Breast epithelium (tissue), 4 donors: ENCODE results near the gene OPRD1. TPM values are rescaled to one million over a fixed set of nuclear protein-coding genes. Genes with fewer than 3 reads are reported as not detected.
A peak's percentile ranks its signal among the peaks of the same experiment; 100 is the strongest.

Experiments used
- DNase-seq, 2 donors: peaks; one replicate each; pipeline ENCODE4 v3.0.0-alpha.2; 2019; ENCODE audit warnings: low spot score in 2 of 2
- H3K27ac ChIP-seq, 2 donors: fragments of 200-600 bp; sonication (generic) in 1 of 2; one replicate each; pipeline ENCODE4 v1.5.1; 2016 to 2019; ENCODE audit warnings: mild to moderate bottlenecking in 1 of 2
- H3K27me3 ChIP-seq, 2 donors: fragments of 200-600 bp; sonication (generic) in 1 of 2; one replicate each; pipeline versions ENCODE4 v1.5.1 to v1.6.0; 2017 to 2019; ENCODE audit warnings: control low read depth in 1 of 2, mild to moderate bottlenecking in 1 of 2
- H3K36me3 ChIP-seq: fragments of 200-600 bp; one replicate; pipeline ENCODE4 v1.5.1; 2019
- H3K4me1 ChIP-seq, 2 donors: fragments of 200-600 bp; sonication (generic); one replicate each; pipeline ENCODE4 v1.5.1; 2016 to 2019; ENCODE audit warnings: control low read depth in 1 of 2
- H3K4me3 ChIP-seq, 3 donors: fragments of 200-600 bp; sonication (generic); 1 replicate in 2 of 3; 2 replicates in 1 of 3; pipeline ENCODE4 v1.5.1; 2016 to 2019; ENCODE audit warnings: mild to moderate bottlenecking in 3 of 3, moderate library complexity in 2 of 3
- H3K9me3 ChIP-seq, 2 donors: fragments of 200-600 bp; sonication (generic) in 1 of 2; one replicate each; pipeline ENCODE4 v1.5.1; 2016 to 2019; ENCODE audit warnings: control low read depth in 1 of 2
- CTCF ChIP-seq, 3 donors: fragments of 450-650 bp; IDR thresholded peaks; one replicate each; pipeline ENCODE4 v1.5.1; 2016 to 2017; ENCODE audit warnings: antibody characterized with exemption in 3 of 3, mild to moderate bottlenecking in 3 of 3, moderate library complexity in 3 of 3
- POLR2A ChIP-seq: fragments of 450-650 bp; IDR thresholded peaks from one replicate; pipeline ENCODE4 v1.6.1; 2016; ENCODE audit warnings: antibody characterized with exemption, mild to moderate bottlenecking, moderate library complexity
- POLR2AphosphoS5 ChIP-seq, 3 donors: sonication (generic); formaldehyde crosslinking; IDR thresholded peaks; one replicate each; pipeline ENCODE4 v1.6.1; 2017; ENCODE audit warnings: antibody characterized with exemption in 3 of 3
- intact Hi-C: fragments of 100-400 bp; cut with DNase I; formaldehyde crosslinking; loops from one replicate; pipeline ENCODE4 v1.15.1; 2023; ENCODE audit warnings: low total_unique reads
- total RNA-seq, 3 donors: library from RNA; depleted of rRNA; stranded (reverse); fragments of >200 nt; gene quantifications; one replicate each; pipeline ENCODE4 v1.1.0, GENCODE V29; 2016

The OPRD1 gene
- total RNA-seq, 3 donors from 2014 or later = not detected

DNA sequence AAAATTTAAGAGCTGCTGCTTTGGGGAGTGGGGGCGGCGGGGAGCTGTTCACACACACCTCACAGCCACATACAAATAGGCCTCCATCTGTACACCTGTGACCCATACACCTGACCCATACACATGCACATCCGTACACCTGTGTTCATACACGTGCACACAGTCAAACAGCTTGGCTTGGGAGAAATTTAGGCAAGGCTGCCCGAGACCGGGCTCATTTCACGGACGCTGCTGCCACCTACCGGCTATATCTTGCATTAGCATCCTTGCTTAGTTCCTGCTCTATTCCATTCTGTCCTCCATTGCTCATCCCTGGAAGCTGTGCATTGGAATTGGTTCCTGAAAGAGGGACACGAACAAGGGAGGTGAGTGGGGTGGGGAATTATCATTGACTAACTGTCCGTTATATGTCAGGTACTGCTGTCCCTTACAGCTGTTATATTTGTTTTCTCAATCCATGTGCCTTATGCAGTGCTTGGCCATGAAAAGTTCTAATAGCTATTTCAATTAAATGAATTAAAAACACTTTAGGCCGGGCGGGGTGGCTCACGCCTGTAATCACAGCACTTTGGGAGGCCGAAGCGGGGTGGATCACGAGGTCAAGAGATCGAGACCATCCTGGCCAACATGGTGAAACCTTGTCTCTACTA, 65.3 kb downstream of the OPRD1 start:
- Histone ChIP-seq H3K36me3 (no peaks in the 10 kb centered on the region), H3K4me3 (no peak overlapping the region), H3K4me1 (no peaks in the 10 kb centered on the region), H3K9me3 (no peaks in the 10 kb centered on the region), H3K27me3 (no peaks in the 10 kb centered on the region), H3K27ac (no peak overlapping the region)
- intact Hi-C loops = no loop called here
- TF ChIP-seq POLR2AphosphoS5 (IDR thresholded peaks at IDR 0.05) = peak in 1 of 3 donors; percentile 26
- TF ChIP-seq POLR2A = no peak
- peak; percentile 87 to 93 (median 91) for TF ChIP-seq CTCF (IDR thresholded peaks at IDR 0.05)
- peak; percentile 52 to 80 for DNase-seq

DNA sequence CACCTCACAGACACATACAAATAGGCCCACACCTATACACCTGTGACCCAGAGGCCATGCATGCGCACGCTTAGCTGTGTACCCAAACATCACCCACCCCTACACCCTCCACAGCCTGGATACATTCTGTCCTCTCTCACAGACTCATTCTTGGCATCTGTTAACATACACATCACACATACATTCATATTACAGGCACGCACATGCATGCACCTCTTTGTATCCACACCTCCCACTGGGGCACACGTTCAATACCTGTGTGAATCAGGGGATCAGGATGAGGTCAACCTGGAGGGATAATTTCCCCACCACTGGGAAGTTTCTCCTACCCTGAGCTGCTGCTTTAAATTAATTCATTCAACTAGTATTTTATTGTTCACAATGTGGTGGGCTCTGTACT, 66.8 kb downstream of the OPRD1 start:
- no peaks in the 10 kb centered on the region for H3K9me3 ChIP-seq
- intact Hi-C loops = no loop called here
- H3K27me3 ChIP-seq = no peaks in the 10 kb centered on the region
- no peak overlapping the region for H3K4me3 ChIP-seq
- H3K4me1 ChIP-seq = no peaks in the 10 kb centered on the region
- no peak for TF ChIP-seq POLR2AphosphoS5 (IDR thresholded peaks at IDR 0.05)
- TF ChIP-seq POLR2A = no peak
- no peak overlapping the region for H3K27ac ChIP-seq
- no peaks in the 10 kb centered on the region for H3K36me3 ChIP-seq
- no peak for DNase-seq

- Histone ChIP-seq H3K27me3 (no peaks in the 10 kb centered on the region), H3K4me1 (no peaks in the 10 kb centered on the region), H3K9me3 (no peaks in the 10 kb centered on the region), H3K27ac (no peak overlapping the region), H3K4me3 (no peak overlapping the region), H3K36me3 (no peaks in the 10 kb centered on the region)
- peak; percentile 85 to 91 for DNase-seq
- no peak for TF ChIP-seq POLR2A
- peak; percentile 83 to 98 (median 95) for TF ChIP-seq CTCF (IDR thresholded peaks at IDR 0.05)
- TF ChIP-seq POLR2AphosphoS5 (IDR thresholded peaks at IDR 0.05) = peak; percentile 43 to 51 (median 47)
- intact Hi-C loops = loop anchor here (10.0 kb wide), 1 partner anchor 153 kb away; no protein-coding TSS in a partner anchor
Observed at GRCh38 chr1:28882009-28882628, 70.1 kb downstream of the OPRD1 start.

DNA sequence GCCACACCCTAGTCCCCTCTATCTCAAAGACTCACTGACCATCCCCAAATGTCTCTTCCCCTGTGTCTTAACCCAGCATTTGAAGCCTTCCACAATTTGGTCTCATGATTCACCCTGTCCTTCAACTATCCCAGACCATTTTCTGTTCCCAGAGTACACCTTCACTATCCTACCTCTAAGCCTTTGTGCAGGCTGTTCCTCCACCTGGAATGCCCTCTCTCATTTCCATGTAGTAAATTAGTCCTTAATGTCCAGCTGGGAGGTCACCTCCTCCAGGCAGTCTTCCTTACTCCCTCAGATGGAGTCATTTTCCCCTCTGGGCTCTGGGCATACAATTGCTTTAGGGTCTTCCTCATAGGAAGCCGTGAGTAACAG, 71.3 kb downstream of the OPRD1 start:
- no peak overlapping the region for H3K27ac ChIP-seq
- no peak for DNase-seq
- TF ChIP-seq CTCF (IDR thresholded peaks at IDR 0.05) = no peak
- TF ChIP-seq POLR2A = no peak
- no peak for TF ChIP-seq POLR2AphosphoS5 (IDR thresholded peaks at IDR 0.05)
- H3K27me3 ChIP-seq = no peaks in the 10 kb centered on the region
- intact Hi-C loops = loop anchor here (10.0 kb wide), 1 partner anchor 152 kb away; no protein-coding TSS in a partner anchor
- H3K4me1 ChIP-seq = no peaks in the 10 kb centered on the region
- no peak overlapping the region for H3K4me3 ChIP-seq
- no peaks in the 10 kb centered on the region for H3K9me3 ChIP-seq
- no peaks in the 10 kb centered on the region for H3K36me3 ChIP-seq

DNA sequence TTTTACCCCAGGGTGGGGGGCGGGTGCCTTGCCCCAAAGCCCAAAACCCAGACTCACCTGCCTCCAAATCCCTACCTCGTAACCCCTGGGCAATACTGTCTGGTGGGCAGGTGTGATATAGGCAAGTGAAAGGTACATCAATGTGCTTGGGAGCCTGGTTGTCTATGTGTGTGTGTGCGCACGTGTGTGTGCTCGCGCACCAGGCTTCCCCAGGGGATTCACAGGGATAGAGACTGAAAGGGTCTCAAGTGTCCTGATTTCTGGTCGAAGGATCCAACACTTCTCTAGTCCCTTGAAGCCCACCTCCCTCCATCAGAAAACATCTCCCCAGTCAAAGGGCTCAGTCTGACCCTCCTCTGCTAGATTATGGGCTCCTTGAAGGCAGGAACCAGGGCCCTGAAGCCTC, 73.5 kb downstream of the OPRD1 start:
- intact Hi-C loops = loop anchor here (10.0 kb wide), 1 partner anchor 149 kb away; no protein-coding TSS in a partner anchor
- no peak for TF ChIP-seq POLR2AphosphoS5 (IDR thresholded peaks at IDR 0.05)
- no peak for TF ChIP-seq CTCF (IDR thresholded peaks at IDR 0.05)
- TF ChIP-seq POLR2A = no peak
- H3K4me1 ChIP-seq = no peaks in the 10 kb centered on the region

More for the DNA sequence above, 73.5 kb downstream of the OPRD1 start:
- no peaks in the 10 kb centered on the region for H3K36me3 ChIP-seq
- H3K27me3 ChIP-seq = no peaks in the 10 kb centered on the region
- no peaks in the 10 kb centered on the region for H3K9me3 ChIP-seq
- H3K27ac ChIP-seq = peak overlapping the region in 1 of 2 donors; percentile 6
- H3K4me3 ChIP-seq = no peak overlapping the region
- DNase-seq = no peak
